Vagina (tissue), 2 donors: ENCODE results near the gene SPEM2.

Experiments used
- CTCF ChIP-seq, 3 experiments: fragments of 450-650 bp in 2 of 3; fragments of 200-600 bp in 1 of 3; sonication (generic) in 1 of 3; IDR thresholded peaks; one replicate each; pipeline ENCODE4 v1.5.1; 2017 to 2019; ENCODE audit warnings: antibody characterized with exemption in 3 of 3, mild to moderate bottlenecking in 2 of 3, moderate library complexity in 2 of 3
- POLR2AphosphoS5 ChIP-seq, 2 donors: sonication (generic); formaldehyde crosslinking; IDR thresholded peaks; one replicate each; pipeline ENCODE4 v1.9.0; 2017; ENCODE audit warnings: antibody characterized with exemption in 2 of 2, mild to moderate bottlenecking in 2 of 2, low read depth in 1 of 2; ENCODE audit not compliant: insufficient read depth in 1 of 2

GRCh38 chr17:7384489-7385081 lies 40.8 kb upstream of the SPEM2 start:
- TF ChIP-seq CTCF (IDR thresholded peaks at IDR 0.05) (no peak), POLR2AphosphoS5 (IDR thresholded peaks at IDR 0.05; ENCODE audit: insufficient read depth in 1 of 2, low read depth in 1 of 2) (no peak)
